Left lung (tissue), 10 donors: ENCODE data around the gene POU6F1. TPM values are rescaled to one million over a fixed set of nuclear protein-coding genes. Genes with fewer than 3 reads are reported as not detected.

Experiments used
- ATAC-seq: fragments of 200-7000 bp; cut with Tn5 transposase; one replicate; pipeline ENCODE4 v1.9.1; 2020; ENCODE audit warnings: moderate library complexity
- DNase-seq, 4 donors: peaks; one replicate each; pipeline ENCODE4 v3.0.0-alpha.2; 2013 to 2020
- H3K27ac ChIP-seq, 2 donors: fragments of 200-600 bp; sonication (generic) in 1 of 2; one replicate each; pipeline versions ENCODE4 v1.5.0 to v1.8.0; 2020 to 2021
- H3K27me3 ChIP-seq, 2 donors: fragments of 200-600 bp; sonication (generic) in 1 of 2; one replicate each; pipeline versions ENCODE4 v1.5.0 to v1.8.0; 2020 to 2021
- H3K36me3 ChIP-seq, 2 donors: fragments of 200-600 bp; sonication (generic) in 1 of 2; one replicate each; pipeline versions ENCODE4 v1.5.0 to v1.8.0; 2020 to 2021
- H3K4me1 ChIP-seq, 2 donors: fragments of 200-600 bp; one replicate each; pipeline ENCODE4 v1.8.0; 2021
- H3K4me3 ChIP-seq, 2 donors: fragments of 200-600 bp; sonication (generic) in 1 of 2; one replicate each; pipeline versions ENCODE4 v1.5.0 to v1.8.0; 2020 to 2021; ENCODE audit warnings: mild to moderate bottlenecking in 1 of 2
- H3K9me3 ChIP-seq, 2 donors: fragments of 200-600 bp; sonication (generic) in 1 of 2; one replicate each; pipeline versions ENCODE4 v1.5.0 to v1.8.0; 2020 to 2021
- CTCF ChIP-seq, 2 donors: fragments of 200-600 bp; sonication (generic) in 1 of 2; IDR thresholded peaks; one replicate each; pipeline versions ENCODE4 v1.5.0 to v1.8.0; 2021; ENCODE audit warnings: antibody characterized with exemption in 2 of 2
- intact Hi-C, 2 donors: fragments of 100-400 bp; cut with DNase I; formaldehyde crosslinking; loops; one replicate each; pipeline versions ENCODE4 v1.11.2 to v1.14.2; 2022
- polyA plus RNA-seq, 6 donors: library from polyadenylated mRNA; unstranded; fragments of 120-200 nt; gene quantifications; one replicate each; pipeline ENCODE4 v1.2.1, GENCODE V29; 2013; ENCODE audit not compliant: insufficient read length in 6 of 6
- total RNA-seq, 2 donors: library from RNA; stranded (reverse); fragmentation: NEBNext Ultra II Directional; extraction: Animal tissue kit (Norgen Biotek cat#: 25700); gene quantifications; one replicate each; pipeline ENCODE4 v1.2.1, GENCODE V29; 2021
- donor health status: DM: no; HTN: yes; CAD: no.
- donor health status: DM: no; HTN: no; CAD: no.

Gene POU6F1
- total and polyA plus RNA-seq, 8 donors = 9.9 to 15.6 (median 11.9) TPM

- no peak for TF ChIP-seq CTCF (IDR thresholded peaks at IDR 0.05)
- H3K4me3 ChIP-seq = no peak overlapping the region
- peaks cover 0 to 22% of the 10 kb centered on the region in 2 donors for H3K36me3 ChIP-seq
- intact Hi-C loops = no loop called here
- no peaks in the 10 kb centered on the region for H3K4me1 ChIP-seq
- ATAC-seq (no peak), DNase-seq (no peak)
- no peaks in the 10 kb centered on the region for H3K9me3 ChIP-seq
- no peak overlapping the region for H3K27ac ChIP-seq
- H3K27me3 ChIP-seq = no peaks in the 10 kb centered on the region
Observed at GRCh38 chr12:51187370-51187987, 30.4 kb downstream of the POU6F1 start.

- no peaks in the 10 kb centered on the region for H3K27me3 ChIP-seq
- H3K27ac ChIP-seq = no peak overlapping the region
- no peaks in the 10 kb centered on the region for H3K4me1 ChIP-seq
- intact Hi-C loops = no loop called here
- no peak overlapping the region for H3K4me3 ChIP-seq
- no peaks in the 10 kb centered on the region for H3K9me3 ChIP-seq
- no peak for ATAC-seq
- DNase-seq = no peak
- no peak for TF ChIP-seq CTCF (IDR thresholded peaks at IDR 0.05)
- H3K36me3 ChIP-seq = peaks cover 0 to 22% of the 10 kb centered on the region in 2 donors
Observed at GRCh38 chr12:51186465-51187085, 31.3 kb downstream of the POU6F1 start.

- no peak overlapping the region for H3K4me3 ChIP-seq
- no peaks in the 10 kb centered on the region for H3K9me3 ChIP-seq
- no peaks in the 10 kb centered on the region for H3K27me3 ChIP-seq
- TF ChIP-seq CTCF (IDR thresholded peaks at IDR 0.05) = no peak
- ATAC-seq (no peak), DNase-seq (no peak)
- no peak overlapping the region for H3K27ac ChIP-seq
- intact Hi-C loops = no loop called here
- H3K36me3 ChIP-seq = peaks cover 0 to 9% of the 10 kb centered on the region in 2 donors
- H3K4me1 ChIP-seq = no peaks in the 10 kb centered on the region
Observed at GRCh38 chr12:51185171-51185717, 32.6 kb downstream of the POU6F1 start.

GRCh38 chr12:51183816-51184215, 34.0 kb downstream of the POU6F1 start:
- Histone ChIP-seq H3K4me3 (no peak overlapping the region), H3K36me3 (no peaks in the 10 kb centered on the region), H3K9me3 (no peaks in the 10 kb centered on the region), H3K4me1 (no peaks in the 10 kb centered on the region), H3K27ac (no peak overlapping the region), H3K27me3 (no peaks in the 10 kb centered on the region)
- DNase-seq (peak in 2 of 4 donors; percentile 14 to 63), ATAC-seq (no peak)
- TF ChIP-seq CTCF (IDR thresholded peaks at IDR 0.05) = no peak
- intact Hi-C loops = no loop called here

GRCh38 chr12:51183349-51183748, 34.5 kb downstream of the POU6F1 start:
- DNase-seq (no peak), ATAC-seq (no peak)
- Histone ChIP-seq H3K9me3 (no peaks in the 10 kb centered on the region), H3K4me3 (no peak overlapping the region), H3K27ac (no peak overlapping the region), H3K27me3 (no peaks in the 10 kb centered on the region), H3K36me3 (no peaks in the 10 kb centered on the region), H3K4me1 (no peaks in the 10 kb centered on the region)
- no peak for TF ChIP-seq CTCF (IDR thresholded peaks at IDR 0.05)
- intact Hi-C loops = no loop called here
